Measurements from ENCODE around the gene MMP2.
A peak's percentile ranks its signal among the peaks of the same experiment; 100 is the strongest.

The MMP2 gene

DNA sequence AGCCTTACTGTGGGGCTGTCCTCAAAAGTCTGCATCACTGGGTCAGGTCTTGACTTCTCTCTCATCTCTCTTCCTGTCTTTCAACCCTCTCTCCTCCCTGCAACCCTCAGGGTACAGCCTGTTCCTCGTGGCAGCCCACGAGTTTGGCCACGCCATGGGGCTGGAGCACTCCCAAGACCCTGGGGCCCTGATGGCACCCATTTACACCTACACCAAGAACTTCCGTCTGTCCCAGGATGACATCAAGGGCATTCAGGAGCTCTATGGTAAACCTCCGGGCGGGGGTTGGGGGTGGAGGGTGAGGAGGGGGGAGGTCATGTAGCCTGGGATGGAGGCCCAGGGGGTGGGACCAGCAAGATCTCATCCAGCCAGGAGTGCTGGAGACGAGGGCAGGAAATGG lies 12.7 kb downstream of the MMP2 start:
- TF ChIP-seq, protein P1, sequence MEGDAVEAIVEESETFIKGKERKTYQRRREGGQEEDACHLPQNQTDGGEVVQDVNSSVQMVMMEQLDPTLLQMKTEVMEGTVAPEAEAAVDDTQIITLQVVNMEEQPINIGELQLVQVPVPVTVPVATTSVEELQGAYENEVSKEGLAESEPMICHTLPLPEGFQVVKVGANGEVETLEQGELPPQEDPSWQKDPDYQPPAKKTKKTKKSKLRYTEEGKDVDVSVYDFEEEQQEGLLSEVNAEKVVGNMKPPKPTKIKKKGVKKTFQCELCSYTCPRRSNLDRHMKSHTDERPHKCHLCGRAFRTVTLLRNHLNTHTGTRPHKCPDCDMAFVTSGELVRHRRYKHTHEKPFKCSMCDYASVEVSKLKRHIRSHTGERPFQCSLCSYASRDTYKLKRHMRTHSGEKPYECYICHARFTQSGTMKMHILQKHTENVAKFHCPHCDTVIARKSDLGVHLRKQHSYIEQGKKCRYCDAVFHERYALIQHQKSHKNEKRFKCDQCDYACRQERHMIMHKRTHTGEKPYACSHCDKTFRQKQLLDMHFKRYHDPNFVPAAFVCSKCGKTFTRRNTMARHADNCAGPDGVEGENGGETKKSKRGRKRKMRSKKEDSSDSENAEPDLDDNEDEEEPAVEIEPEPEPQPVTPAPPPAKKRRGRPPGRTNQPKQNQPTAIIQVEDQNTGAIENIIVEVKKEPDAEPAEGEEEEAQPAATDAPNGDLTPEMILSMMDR (IDR thresholded peaks at IDR 0.05; ENCODE audit: control insufficient read depth, extremely low read depth, insufficient read depth), result no peak
- DNase-seq (ENCODE audit: low read depth), result no peak
- no peak overlapping the region for H3K4me3 ChIP-seq (ENCODE audit: low read depth, low read length)

DNA sequence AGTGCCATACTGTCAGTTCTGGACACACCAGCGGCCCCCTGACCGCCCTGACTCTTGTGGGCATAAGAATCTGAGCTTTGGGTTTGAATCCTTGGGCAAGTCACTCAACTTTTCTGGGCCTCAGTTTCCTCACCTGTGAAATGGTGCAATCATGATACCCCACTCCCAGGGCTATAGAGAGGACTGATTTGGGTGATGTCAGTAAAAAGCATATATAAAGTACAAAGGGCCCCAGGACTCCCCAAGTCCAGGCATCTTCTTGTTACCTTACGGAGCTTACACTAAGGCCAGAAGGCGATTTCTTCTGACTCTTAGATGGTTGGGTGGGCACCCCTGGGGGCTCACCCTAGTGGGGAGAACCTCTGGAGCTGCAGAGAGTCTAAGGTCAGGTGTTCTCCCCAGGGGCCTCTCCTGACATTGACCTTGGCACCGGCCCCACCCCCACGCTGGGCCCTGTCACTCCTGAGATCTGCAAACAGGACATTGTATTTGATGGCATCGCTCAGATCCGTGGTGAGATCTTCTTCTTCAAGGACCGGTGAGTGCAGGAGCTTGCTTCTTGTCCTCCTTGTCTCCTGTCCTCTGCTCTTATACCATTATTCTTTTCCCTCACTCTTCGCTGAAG lies 13.9 kb downstream of the MMP2 start:
- TF ChIP-seq, protein P1 (IDR thresholded peaks at IDR 0.05; ENCODE audit: control insufficient read depth, extremely low read depth, insufficient read depth), result no peak
- no peak for DNase-seq (ENCODE audit: low read depth)
- no peak overlapping the region for H3K4me3 ChIP-seq (ENCODE audit: low read depth, low read length)

DNA sequence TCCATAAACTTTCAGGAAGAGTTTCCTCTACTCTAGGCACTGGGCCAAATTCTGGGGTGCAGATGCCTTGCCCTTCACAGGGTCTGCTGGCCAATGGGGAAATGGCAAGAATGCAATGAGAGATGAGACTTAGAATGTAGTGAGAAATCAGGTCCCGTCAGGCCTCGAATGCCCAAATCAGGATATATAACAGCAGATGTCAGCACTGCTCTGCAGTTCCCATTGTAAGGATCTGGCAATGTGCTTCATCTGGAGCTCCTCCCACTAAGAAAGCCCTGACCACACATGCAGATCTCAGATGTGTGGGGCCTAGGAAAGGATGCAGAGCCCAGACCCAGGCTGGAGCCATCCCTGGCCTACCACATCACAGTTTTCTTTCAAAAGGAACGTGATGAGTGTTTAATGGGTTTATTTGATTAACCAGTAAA lies 16.0 kb downstream of the MMP2 start:
- no peak for DNase-seq (ENCODE audit: low read depth)
- TF ChIP-seq, protein P1 (IDR thresholded peaks at IDR 0.05; ENCODE audit: control insufficient read depth, extremely low read depth, insufficient read depth), result peak; percentile 28; the same call in 1 of the 2 replicates
- H3K4me3 ChIP-seq (ENCODE audit: low read depth, low read length), result no peak overlapping the region

DNA sequence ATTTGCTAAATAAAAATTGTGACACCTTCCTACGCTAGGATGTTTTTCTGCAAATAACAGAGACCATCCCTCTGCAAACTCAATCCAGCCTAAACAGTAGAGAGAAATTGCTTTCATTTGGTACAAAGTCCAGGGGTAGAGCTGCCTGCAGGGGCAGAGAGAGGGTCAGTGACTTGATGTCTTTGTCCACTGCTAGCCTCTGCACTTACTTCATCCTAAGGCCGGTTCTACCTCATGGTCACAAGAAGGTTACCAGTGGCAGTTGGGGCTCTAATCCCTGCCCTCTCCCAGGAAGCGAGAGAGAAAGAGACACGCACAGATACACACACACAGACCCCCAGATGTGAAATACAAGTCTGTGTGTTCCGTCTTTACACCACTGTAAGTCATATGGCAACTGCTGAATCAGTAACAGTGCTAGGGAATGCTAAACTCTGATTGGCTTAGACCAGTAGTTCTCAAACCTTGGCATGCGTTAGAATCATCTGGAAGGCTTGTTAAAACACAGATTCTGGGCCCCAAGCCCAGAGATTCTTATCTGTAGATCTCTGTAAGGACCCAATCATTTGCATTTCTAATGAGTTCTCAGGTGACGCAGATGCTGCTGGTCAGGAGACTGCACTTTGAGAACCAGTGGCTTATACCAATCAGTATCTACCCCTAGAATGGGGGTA lies 16.8 kb downstream of the MMP2 start:
- peak; percentile 97 for DNase-seq (ENCODE audit: low read depth)
- TF ChIP-seq, protein P1 (IDR thresholded peaks at IDR 0.05; ENCODE audit: control insufficient read depth, extremely low read depth, insufficient read depth), result no peak

DNA sequence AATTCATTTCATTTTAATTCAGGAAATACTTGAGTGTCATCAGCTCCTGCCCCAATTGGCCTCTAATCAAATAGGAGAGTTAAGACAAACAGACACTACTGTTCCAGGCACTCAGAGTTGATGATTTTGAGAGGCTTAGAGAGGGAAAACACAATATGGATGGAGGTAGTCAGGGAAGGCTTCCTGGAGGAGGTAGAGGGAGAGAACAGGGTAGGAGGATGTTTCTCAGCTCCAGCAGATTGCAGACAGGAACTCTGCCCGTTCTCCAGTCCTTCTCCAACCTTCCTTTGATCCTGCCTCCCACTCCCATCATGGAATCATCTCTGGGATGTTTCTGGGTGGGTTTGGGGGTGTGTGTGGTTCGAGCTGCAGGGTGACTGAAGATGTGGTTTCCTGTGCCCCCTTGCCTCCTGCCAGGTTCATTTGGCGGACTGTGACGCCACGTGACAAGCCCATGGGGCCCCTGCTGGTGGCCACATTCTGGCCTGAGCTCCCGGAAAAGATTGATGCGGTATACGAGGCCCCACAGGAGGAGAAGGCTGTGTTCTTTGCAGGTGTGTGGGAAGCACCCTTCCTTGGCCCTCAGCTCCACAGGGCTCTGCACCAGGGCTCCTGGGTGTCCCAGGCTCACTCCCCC lies 17.6 kb downstream of the MMP2 start:
- TF ChIP-seq, protein P1 (IDR thresholded peaks at IDR 0.05; ENCODE audit: control insufficient read depth, extremely low read depth, insufficient read depth), result no peak
- H3K4me3 ChIP-seq (ENCODE audit: low read depth, low read length), result no peak overlapping the region
- no peak for DNase-seq (ENCODE audit: low read depth)

More for the DNA sequence above, 16.8 kb downstream of the MMP2 start:
- no peak overlapping the region for H3K4me3 ChIP-seq (ENCODE audit: low read depth, low read length)

DNA sequence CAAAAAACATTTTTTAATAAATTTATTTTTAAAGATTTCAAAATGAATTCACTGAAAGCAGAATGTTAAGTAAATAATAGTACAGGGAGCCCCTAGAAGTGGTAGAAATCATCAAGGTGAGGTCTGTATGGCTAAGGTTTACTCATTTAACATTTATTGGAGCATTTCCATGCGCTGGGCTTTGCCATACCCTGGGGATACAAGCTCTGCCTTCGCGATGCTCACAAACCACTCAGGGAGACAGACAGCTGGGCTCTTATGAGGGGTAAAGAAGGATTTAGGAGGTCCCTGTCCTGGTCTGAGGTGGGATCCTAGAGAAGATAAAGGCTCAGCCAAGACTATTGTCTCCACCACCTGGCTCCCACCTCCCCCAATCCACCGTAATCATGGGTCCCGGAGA lies 18.6 kb downstream of the MMP2 start:
- TF ChIP-seq, protein P1 (IDR thresholded peaks at IDR 0.05; ENCODE audit: control insufficient read depth, extremely low read depth, insufficient read depth), result no peak
- no peak for DNase-seq (ENCODE audit: low read depth)
- H3K4me3 ChIP-seq (ENCODE audit: low read depth, low read length), result no peak overlapping the region
